Neural cell (in vitro differentiated cells): ENCODE measurements around the gene RAMP2. TPM values are rescaled to one million over a fixed set of nuclear protein-coding genes. Genes with fewer than 3 reads are reported as not detected.

Source experiments
- H2AFZ ChIP-seq: fragments of 200-600, 300-800 bp; sonication (generic), shearing (Covaris generic); 2 replicates; pipeline ENCODE4 v1.6.0; 2014; ENCODE audit warnings: low read depth, mild to moderate bottlenecking, antibody characterized with exemption, low read length, moderate library complexity
- H3F3A ChIP-seq: fragments of 200-600 bp; shearing (Covaris generic); 2 replicates; pipeline ENCODE4 v1.6.1; 2016; ENCODE audit warnings: mild to moderate bottlenecking, moderate library complexity, mixed read lengths, antibody characterized with exemption, low read length; ENCODE audit not compliant: insufficient read depth, poor library complexity, severe bottlenecking
- H3K27ac ChIP-seq: fragments of 200-600, 300-800 bp; sonication (generic), shearing (Covaris generic); 2 replicates; pipeline ENCODE4 v1.5.1; 2014; ENCODE audit warnings: mild to moderate bottlenecking, low read length, moderate library complexity
- H3K27me3 ChIP-seq: fragments of 300-800, 200-600 bp; sonication (generic), shearing (Covaris generic); 2 replicates; pipeline ENCODE4 v1.6.0; 2014; ENCODE audit warnings: mild to moderate bottlenecking, low read depth, low read length, moderate library complexity; ENCODE audit not compliant: insufficient read depth
- H3K36me3 ChIP-seq: fragments of 300-800, 200-600 bp; sonication (generic), shearing (Covaris generic); 2 replicates; pipeline ENCODE4 v1.5.1; 2014; ENCODE audit warnings: mild to moderate bottlenecking, antibody characterized with exemption, low read length, moderate library complexity; ENCODE audit not compliant: insufficient read depth
- H3K4me2 ChIP-seq: fragments of 300-800, 200-600 bp; sonication (generic), shearing (Covaris generic); 2 replicates; pipeline ENCODE4 v1.6.0; 2014; ENCODE audit warnings: mild to moderate bottlenecking, low read length
- H3K4me3 ChIP-seq: fragments of 300-800, 200-600 bp; sonication (generic), shearing (Covaris generic); 2 replicates; pipeline ENCODE4 v1.5.1; 2014; ENCODE audit warnings: mild to moderate bottlenecking, low read length, moderate library complexity
- H3K79me2 ChIP-seq: fragments of 200-600 bp; shearing (Covaris generic); replicated peaks from 2 replicates; pipeline ENCODE4 v1.6.0; 2014; ENCODE audit warnings: mild to moderate bottlenecking, low read length, moderate library complexity; ENCODE audit not compliant: insufficient read depth
- H3K9ac ChIP-seq: fragments of 300-800, 200-600 bp; sonication (generic), shearing (Covaris generic); 2 replicates; pipeline ENCODE4 v1.6.1; 2016; ENCODE audit warnings: mild to moderate bottlenecking, low read length, mixed read lengths
- H3K9me2 ChIP-seq: fragments of 200-600 bp; shearing (Covaris generic); 2 replicates; pipeline ENCODE4 v1.6.1; 2016; ENCODE audit warnings: mild to moderate bottlenecking, low read length, mixed read lengths; ENCODE audit not compliant: insufficient read depth
- H3K9me3 ChIP-seq: fragments of 200-600, 300-800 bp; sonication (generic), shearing (Covaris generic); 2 replicates; pipeline ENCODE4 v1.6.1; 2016; ENCODE audit warnings: mild to moderate bottlenecking, mixed run types, low read length, moderate library complexity, mixed read lengths
- H4K20me1 ChIP-seq: fragments of 200-600 bp; shearing (Covaris generic); 2 replicates; pipeline ENCODE4 v1.6.1; 2016; ENCODE audit warnings: mild to moderate bottlenecking, mixed run types; ENCODE audit not compliant: insufficient read depth
- CTCF ChIP-seq: fragments of 450-650 bp; IDR thresholded peaks from 2 replicates; pipeline ENCODE4 v1.5.1; 2014; ENCODE audit warnings: antibody characterized with exemption, mild to moderate bottlenecking, moderate library complexity; ENCODE audit not compliant: poor library complexity, severe bottlenecking
- EP300 ChIP-seq: fragments of 450-650 bp; conservative IDR thresholded peaks from 2 replicates; pipeline ENCODE4 v1.6.1; 2014; ENCODE audit warnings: antibody characterized with exemption, mild to moderate bottlenecking, moderate library complexity; ENCODE audit not compliant: poor library complexity, severe bottlenecking
- EZH2 ChIP-seq: fragments of 200-600, 300-800 bp; shearing (Covaris generic), sonication (generic); IDR thresholded peaks from 2 replicates; pipeline ENCODE4 v1.6.1; 2014; ENCODE audit warnings: antibody characterized with exemption, low read length, borderline replicate concordance, mild to moderate bottlenecking; ENCODE audit not compliant: insufficient read depth, poor library complexity, severe bottlenecking
- MXI1 ChIP-seq: fragments of 450-650 bp; conservative IDR thresholded peaks from 2 replicates; pipeline ENCODE4 v1.6.1; 2014; ENCODE audit warnings: antibody characterized with exemption, mild to moderate bottlenecking; ENCODE audit not compliant: poor library complexity, severe bottlenecking
- POLR2AphosphoS5 ChIP-seq: IDR thresholded peaks from 2 replicates; pipeline ENCODE4 v1.6.1; 2012
- RAD21 ChIP-seq: fragments of 450-650 bp; conservative IDR thresholded peaks from 2 replicates; pipeline ENCODE4 v1.6.1; 2014; ENCODE audit warnings: antibody characterized with exemption, mild to moderate bottlenecking, moderate library complexity
- REST ChIP-seq: IDR thresholded peaks from 2 replicates; pipeline ENCODE4 v1.6.1; 2012; ENCODE audit warnings: borderline replicate concordance
- SMC3 ChIP-seq: fragments of 450-650 bp; conservative IDR thresholded peaks from 2 replicates; pipeline ENCODE4 v1.6.1; 2014; ENCODE audit warnings: antibody characterized with exemption, mild to moderate bottlenecking, moderate library complexity; ENCODE audit not compliant: poor library complexity
- TAF1 ChIP-seq: IDR thresholded peaks from 2 replicates; pipeline ENCODE4 v1.6.1; 2012; ENCODE audit warnings: low read depth
- polyA plus RNA-seq: library from polyadenylated mRNA; depleted of rRNA; stranded (reverse); fragments of >200 nt; gene quantifications from 2 replicates; pipeline ENCODE4 v1.2.3, GENCODE V29; 2014

The RAMP2 gene
- polyA plus RNA-seq, 1 donor from 2014 or later = 2.1 TPM

GRCh38 chr17:42782166-42783061 lies 21.4 kb downstream of the RAMP2 start:
- Histone ChIP-seq H2AFZ (no peak overlapping the region), H3K27me3 (peaks cover 37% of the 10 kb centered on the region), H3K4me3 (no peak overlapping the region), H3K36me3 (no peaks in the 10 kb centered on the region), H3F3A (no peaks in the 10 kb centered on the region), H4K20me1 (no peaks in the 10 kb centered on the region), H3K4me2 (no peak overlapping the region), H3K9ac (no peak overlapping the region), H3K27ac (no peak overlapping the region), H3K79me2 (no peaks in the 10 kb centered on the region), H3K9me3 (no peaks in the 10 kb centered on the region), H3K9me2 (no peaks in the 10 kb centered on the region)
- no peak for TF ChIP-seq EZH2
- TF ChIP-seq SMC3 = no peak
- TF ChIP-seq EP300 = no peak

GRCh38 chr17:42783062-42783790 lies 22.2 kb downstream of the RAMP2 start:
- Histone ChIP-seq H3K27me3 (peaks cover 37% of the 10 kb centered on the region), H3K36me3 (no peaks in the 10 kb centered on the region), H3K79me2 (no peaks in the 10 kb centered on the region), H3K4me3 (no peak overlapping the region), H4K20me1 (no peaks in the 10 kb centered on the region), H3K9me3 (no peaks in the 10 kb centered on the region), H3K9ac (no peak overlapping the region), H3K9me2 (no peaks in the 10 kb centered on the region), H3K4me2 (no peak overlapping the region), H3F3A (no peaks in the 10 kb centered on the region), H3K27ac (no peak overlapping the region), H2AFZ (no peak overlapping the region)
- TF ChIP-seq CTCF (no peak), REST (no peak), TAF1 (no peak), EZH2 (no peak), EP300 (no peak), POLR2AphosphoS5 (no peak), SMC3 (no peak), RAD21 (no peak), MXI1 (no peak)
